ENCODE data around the gene AFF2. TPM values are rescaled to one million over a fixed set of nuclear protein-coding genes. Genes with fewer than 3 reads are reported as not detected.

Gene AFF2
- total RNA-seq, 1 experiment from 2014 or later = 0.05 TPM

- TF ChIP-seq MAX (IDR thresholded peaks at IDR 0.05) = no peak
- no peak for TF ChIP-seq TCF7L2 (IDR thresholded peaks at IDR 0.05; ENCODE audit: borderline replicate concordance, extremely low read depth, insufficient read depth, insufficient read length)
- no peak for TF ChIP-seq CTCF (IDR thresholded peaks at IDR 0.05 in 2 of 3, conservative IDR thresholded peaks at IDR 0.05 in 1 of 3; ENCODE audit: borderline replicate concordance in 1 of 3, insufficient read depth in 1 of 3, low read depth in 2 of 3, low read length in 2 of 3)
- no peak for TF ChIP-seq YY1 (IDR thresholded peaks at IDR 0.05; ENCODE audit: extremely low read depth, insufficient replicate concordance, low read depth, low read length)
- no peak for TF ChIP-seq SRF (IDR thresholded peaks at IDR 0.05; ENCODE audit: low read depth)
- TF ChIP-seq EZH2phosphoT487 (IDR thresholded peaks at IDR 0.05; ENCODE audit: borderline replicate concordance) = no peak
- TF ChIP-seq RAD21 (IDR thresholded peaks at IDR 0.05; ENCODE audit: low read depth) = no peak
Measured at GRCh38 chrX:148903176-148903575, 402.8 kb downstream of the AFF2 start (continued).

- no TSS peak for BruUV-seq (replicated peaks)
- ChIA-PET RAD21 (ENCODE audit: low non-redundant PET in 1 of 2, low total read pairs in 2 of 2, uncharacterized antibody in 2 of 2, unreplicated experiment in 2 of 2) (no interaction called here), POLR2A (no interaction called here), CTCF (no interaction called here)
- no peak for ATAC-seq
- Histone ChIP-seq H3K36me3 (ENCODE audit: control insufficient read depth in 1 of 2, insufficient read depth in 2 of 2, low read length in 2 of 2) (no peaks in the 10 kb centered on the region), H3K4me1 (ENCODE audit: control insufficient read depth in 1 of 2, insufficient read depth in 2 of 2, low read length in 2 of 2) (no peaks in the 10 kb centered on the region), H3K4me3 (replicated peaks in 1 of 2; ENCODE audit: low read depth in 1 of 2, low read length in 2 of 2) (no peak overlapping the region), H4K20me1 (ENCODE audit: insufficient read depth) (no peaks in the 10 kb centered on the region), H3K9ac (ENCODE audit: low read length) (no peak overlapping the region), H3K9me2 (ENCODE audit: insufficient read depth) (no peaks in the 10 kb centered on the region), H3K79me2 (ENCODE audit: insufficient read depth, low read length) (no peaks in the 10 kb centered on the region), H3K27me3 (ENCODE audit: insufficient read depth, low read length) (no peaks in the 10 kb centered on the region), H3K9me3 (ENCODE audit: control insufficient read depth in 1 of 2, insufficient read depth in 1 of 2, low read depth in 1 of 2, low read length in 2 of 2) (no peaks in the 10 kb centered on the region), H3K27ac (ENCODE audit: low read depth, low read length) (no peak overlapping the region), H3K4me2 (ENCODE audit: low read length) (no peak overlapping the region), H2AFZ (ENCODE audit: low read depth, low read length, poor library complexity, severe bottlenecking) (no peak overlapping the region)
- TF ChIP-seq ZBTB33 (IDR thresholded peaks at IDR 0.05; ENCODE audit: extremely low read depth, insufficient replicate concordance, low read length) (no peak), FOSL1 (IDR thresholded peaks at IDR 0.05; ENCODE audit: low read depth) (no peak)
- intact Hi-C loops (cut with micrococcal nuclease) = no loop called here
- DNase-seq (ENCODE audit: low read depth, low spot score) = no peak
Measured at GRCh38 chrX:148904421-148905111, 404.1 kb downstream of the AFF2 start.

Data from HCT116 (cell line).